Neural progenitor cell (in vitro differentiated cells): ENCODE data around the gene EHMT1.

Experiments
- EZH2 ChIP-seq: fragments of 200-600 bp; sonication (generic); IDR thresholded peaks from 2 replicates; pipeline ENCODE4 v1.6.1; 2017; ENCODE audit warnings: antibody characterized with exemption, mild to moderate bottlenecking, moderate library complexity
- TF ChIP-seq, protein P1 (sequence below): fragments of 200-600 bp; sonication (generic); IDR thresholded peaks from 2 replicates; pipeline ENCODE4 v1.5.1; 2017; ENCODE audit warnings: antibody characterized with exemption, mild to moderate bottlenecking

DNA sequence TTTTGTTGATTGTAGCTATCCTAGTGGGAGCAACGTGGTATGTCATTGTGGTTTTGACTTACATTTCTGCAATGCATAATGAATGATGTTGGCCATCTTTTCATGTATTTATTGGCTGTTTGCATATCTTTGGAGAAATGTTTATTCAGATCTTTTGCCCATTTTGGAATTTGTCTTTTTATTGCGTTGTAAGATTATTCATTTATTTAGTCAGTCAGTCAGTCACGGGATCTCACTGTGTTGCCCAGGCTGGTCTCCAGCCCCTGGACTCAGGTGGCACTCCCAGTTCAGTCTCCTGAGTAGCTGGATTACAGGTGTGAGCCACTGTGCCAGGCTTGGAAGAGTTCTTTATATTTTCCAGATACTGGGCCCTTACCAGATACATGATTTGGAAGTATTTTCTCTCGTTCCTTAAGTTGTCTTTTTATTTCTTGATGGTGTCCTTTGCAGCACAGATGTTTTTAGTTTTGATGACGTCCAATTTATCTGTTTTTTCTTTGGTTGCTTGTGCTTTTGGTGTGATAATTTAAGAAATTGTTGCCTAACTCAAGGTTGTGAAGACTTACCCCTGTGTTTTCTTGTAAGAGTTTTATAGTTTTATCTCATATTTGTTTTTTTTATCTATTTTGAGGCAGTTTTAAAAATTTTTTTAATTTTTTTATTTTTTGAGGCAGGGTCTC, 67.1 kb downstream of the EHMT1 start:
- TF ChIP-seq, protein P1, sequence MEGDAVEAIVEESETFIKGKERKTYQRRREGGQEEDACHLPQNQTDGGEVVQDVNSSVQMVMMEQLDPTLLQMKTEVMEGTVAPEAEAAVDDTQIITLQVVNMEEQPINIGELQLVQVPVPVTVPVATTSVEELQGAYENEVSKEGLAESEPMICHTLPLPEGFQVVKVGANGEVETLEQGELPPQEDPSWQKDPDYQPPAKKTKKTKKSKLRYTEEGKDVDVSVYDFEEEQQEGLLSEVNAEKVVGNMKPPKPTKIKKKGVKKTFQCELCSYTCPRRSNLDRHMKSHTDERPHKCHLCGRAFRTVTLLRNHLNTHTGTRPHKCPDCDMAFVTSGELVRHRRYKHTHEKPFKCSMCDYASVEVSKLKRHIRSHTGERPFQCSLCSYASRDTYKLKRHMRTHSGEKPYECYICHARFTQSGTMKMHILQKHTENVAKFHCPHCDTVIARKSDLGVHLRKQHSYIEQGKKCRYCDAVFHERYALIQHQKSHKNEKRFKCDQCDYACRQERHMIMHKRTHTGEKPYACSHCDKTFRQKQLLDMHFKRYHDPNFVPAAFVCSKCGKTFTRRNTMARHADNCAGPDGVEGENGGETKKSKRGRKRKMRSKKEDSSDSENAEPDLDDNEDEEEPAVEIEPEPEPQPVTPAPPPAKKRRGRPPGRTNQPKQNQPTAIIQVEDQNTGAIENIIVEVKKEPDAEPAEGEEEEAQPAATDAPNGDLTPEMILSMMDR = no peak
- TF ChIP-seq EZH2 = no peak
